Fibroblast of mammary gland (primary cell): ENCODE results near the gene CLCN7.
A peak's percentile ranks its signal among the peaks of the same experiment; 100 is the strongest.

ENCODE experiments used
- DNase-seq: peaks from one replicate; pipeline ENCODE4 v3.0.0-alpha.2; 2010; ENCODE audit warnings: low read depth
- H3K4me3 ChIP-seq: 2 replicates; pipeline ENCODE4 v1.5.1; 2011; ENCODE audit warnings: low read depth, mild to moderate bottlenecking, low read length, moderate library complexity; ENCODE audit not compliant: control insufficient read depth
- TF ChIP-seq, protein P1 (sequence below): conservative IDR thresholded peaks from 2 replicates; pipeline ENCODE4 v1.5.1; 2011; ENCODE audit warnings: low read depth, low read length, inconsistent platforms; ENCODE audit not compliant: control insufficient read depth, insufficient read depth

Gene CLCN7

DNA sequence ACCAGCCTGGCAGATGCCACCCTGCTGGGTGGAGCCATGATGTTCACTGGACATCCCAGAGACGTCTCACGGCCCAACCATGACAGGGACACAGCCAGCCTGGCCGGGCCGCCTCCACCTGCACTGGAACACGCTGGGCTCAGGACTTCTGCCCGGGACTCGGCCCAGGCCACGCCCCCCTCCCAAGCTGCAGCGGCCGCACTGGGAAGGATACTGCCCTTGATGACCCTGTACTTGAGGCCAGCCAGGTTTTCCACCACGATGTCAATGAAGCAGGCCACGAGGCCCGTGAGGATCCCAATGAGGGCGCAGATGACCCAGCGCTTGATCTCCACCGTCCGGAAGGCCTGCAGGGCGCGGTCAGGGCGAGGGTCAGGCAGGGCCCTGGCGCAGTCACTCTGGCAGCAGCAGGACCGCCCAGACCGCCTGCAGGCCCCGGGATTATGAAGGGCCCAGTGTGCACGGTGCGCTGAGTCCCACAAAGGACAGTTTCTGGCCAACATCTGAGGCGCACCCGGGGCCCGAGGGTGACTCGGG is 14.2 kb downstream of the CLCN7 start:
- TF ChIP-seq, protein P1, sequence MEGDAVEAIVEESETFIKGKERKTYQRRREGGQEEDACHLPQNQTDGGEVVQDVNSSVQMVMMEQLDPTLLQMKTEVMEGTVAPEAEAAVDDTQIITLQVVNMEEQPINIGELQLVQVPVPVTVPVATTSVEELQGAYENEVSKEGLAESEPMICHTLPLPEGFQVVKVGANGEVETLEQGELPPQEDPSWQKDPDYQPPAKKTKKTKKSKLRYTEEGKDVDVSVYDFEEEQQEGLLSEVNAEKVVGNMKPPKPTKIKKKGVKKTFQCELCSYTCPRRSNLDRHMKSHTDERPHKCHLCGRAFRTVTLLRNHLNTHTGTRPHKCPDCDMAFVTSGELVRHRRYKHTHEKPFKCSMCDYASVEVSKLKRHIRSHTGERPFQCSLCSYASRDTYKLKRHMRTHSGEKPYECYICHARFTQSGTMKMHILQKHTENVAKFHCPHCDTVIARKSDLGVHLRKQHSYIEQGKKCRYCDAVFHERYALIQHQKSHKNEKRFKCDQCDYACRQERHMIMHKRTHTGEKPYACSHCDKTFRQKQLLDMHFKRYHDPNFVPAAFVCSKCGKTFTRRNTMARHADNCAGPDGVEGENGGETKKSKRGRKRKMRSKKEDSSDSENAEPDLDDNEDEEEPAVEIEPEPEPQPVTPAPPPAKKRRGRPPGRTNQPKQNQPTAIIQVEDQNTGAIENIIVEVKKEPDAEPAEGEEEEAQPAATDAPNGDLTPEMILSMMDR: no peak
- no peak for DNase-seq

DNA sequence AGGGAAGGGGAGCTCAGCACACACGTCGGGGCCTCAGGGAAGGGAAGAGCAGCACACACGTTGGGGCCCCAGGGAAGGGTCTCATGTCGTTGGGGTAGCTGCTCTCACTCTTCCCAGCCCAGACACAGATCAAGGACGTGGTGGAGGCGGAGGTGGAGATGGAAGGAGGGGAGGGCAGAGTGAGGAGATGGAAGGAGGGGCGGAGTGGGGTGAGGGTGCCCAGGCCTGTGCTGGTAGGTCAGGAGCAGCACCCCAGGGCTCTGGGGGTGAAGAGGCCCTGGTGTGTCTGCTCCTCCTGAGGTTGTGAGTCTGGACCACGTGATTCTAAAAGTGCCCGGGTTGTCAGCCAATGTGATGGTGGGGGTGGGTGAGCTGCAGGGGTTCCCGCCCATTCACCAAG is 14.9 kb downstream of the CLCN7 start:
- DNase-seq: no peak
- H3K4me3 ChIP-seq: no peak overlapping the region
- TF ChIP-seq, protein P1: no peak

More for the DNA sequence above, 14.2 kb downstream of the CLCN7 start:
- no peak overlapping the region for H3K4me3 ChIP-seq

DNA sequence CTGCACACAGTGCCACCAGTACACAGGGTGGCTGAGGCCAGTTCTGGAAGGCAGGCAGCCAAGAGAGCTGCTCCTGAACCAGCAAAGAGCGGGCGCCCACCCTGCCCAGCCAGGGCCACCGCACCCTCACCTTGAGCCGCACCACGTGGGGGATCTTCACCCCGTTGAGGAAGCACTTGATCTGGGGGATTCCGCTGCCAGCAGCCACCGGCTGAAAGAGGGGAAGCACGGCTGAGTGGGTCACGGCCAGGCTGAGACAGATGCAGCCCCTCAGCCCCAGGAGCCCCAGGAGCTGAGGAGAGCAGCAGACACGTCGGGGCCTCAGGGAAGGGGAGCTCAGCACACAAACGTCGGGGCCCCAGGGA is 15.9 kb downstream of the CLCN7 start:
- no peak overlapping the region for H3K4me3 ChIP-seq
- TF ChIP-seq, protein P1: no peak
- no peak for DNase-seq

DNA sequence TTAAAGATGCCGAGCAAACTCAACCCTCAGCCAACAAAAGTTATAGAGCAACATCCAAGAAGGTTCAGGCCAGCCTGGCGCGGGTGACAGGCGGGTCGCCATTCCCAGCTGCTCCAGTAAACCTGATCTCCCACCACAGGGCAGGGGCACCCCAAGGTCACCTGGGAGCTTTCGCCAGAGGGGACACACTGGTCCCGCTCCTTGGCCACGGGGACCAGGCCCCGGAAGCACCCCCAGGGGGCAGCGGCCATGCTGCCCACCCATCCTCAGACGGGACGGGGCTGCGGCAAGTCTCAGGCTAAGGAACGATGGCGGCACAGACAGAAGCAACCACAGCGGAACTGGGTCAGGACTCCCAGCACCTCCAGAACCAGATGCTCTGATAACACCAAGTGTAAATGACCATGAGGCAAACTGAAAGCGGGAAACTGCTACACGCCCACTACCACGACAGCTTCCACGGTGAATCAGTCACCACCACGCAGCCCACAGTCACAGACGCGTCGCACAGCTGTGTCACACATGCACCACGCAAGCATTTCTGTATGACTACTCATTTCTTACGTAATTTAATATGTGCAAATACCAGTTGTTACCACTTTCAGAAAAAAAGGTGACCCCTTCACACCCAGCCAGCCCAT is 16.4 kb downstream of the CLCN7 start:
- H3K4me3 ChIP-seq: no peak overlapping the region
- peak; percentile 57 for DNase-seq
- TF ChIP-seq, protein P1: no peak

DNA sequence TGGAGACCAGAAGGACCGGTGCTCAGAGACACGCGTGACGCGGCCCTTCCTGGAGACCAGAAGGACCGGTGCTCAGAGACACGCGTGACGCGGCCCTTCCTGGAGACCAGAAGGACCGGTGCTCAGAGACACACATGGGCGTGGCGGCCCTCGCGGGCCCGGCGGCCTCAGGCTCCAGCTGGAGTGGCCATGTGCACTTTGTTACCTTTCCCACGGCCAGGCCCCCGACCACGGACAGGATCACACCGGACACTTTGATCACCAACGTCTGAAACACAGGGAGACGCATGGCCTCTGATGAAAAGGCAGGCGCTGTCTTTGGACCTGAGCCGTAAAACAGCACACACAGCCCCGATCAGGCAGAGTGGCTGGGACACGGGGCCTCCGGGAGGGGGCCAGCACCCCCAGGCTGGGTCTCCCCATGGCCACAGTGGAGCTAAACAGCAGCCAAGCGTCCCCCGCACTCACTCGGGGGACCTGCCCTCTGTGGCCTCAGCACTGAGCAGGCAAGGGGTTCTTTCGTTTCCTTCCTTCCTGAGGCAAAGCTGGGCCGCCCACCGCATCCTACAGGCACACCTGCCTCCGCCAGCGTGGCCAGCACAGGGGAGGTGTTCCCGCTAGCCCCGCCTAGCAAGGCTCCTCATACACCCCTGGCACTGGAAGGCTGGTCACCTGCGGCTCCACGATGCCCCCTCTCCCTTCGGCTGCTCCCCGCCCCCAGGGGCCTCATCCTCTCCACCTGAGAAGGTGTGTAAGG is 17.2 kb downstream of the CLCN7 start:
- no peak for DNase-seq
- TF ChIP-seq, protein P1: no peak
- no peak overlapping the region for H3K4me3 ChIP-seq

DNA sequence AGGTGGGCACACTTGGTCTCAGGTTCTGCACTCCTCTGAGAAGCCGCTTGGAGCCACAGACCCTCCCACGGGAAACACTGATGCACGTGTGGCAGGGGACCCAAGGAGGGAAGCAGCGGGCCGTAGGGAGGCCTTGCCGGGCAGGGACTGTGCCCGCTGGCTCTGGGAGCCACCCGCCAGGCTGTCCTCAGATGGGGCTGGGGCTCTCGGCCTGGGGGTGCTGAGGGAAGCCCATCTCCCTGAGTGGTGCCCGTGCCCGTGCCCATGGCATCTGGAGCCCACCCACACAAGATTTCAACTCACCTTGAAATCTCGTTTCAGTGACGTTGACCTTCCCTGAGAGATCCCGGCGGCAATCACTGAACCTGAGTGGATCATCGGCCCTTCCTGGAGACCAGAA is 17.9 kb downstream of the CLCN7 start:
- no peak for DNase-seq
- TF ChIP-seq, protein P1: no peak
- H3K4me3 ChIP-seq: no peak overlapping the region
